B cell (primary cell): ENCODE results near the gene PTGFRN. TPM values are rescaled to one million over a fixed set of nuclear protein-coding genes. Genes with fewer than 3 reads are reported as not detected.

Source experiments
- ATAC-seq: fragments of 200-7000 bp; cut with Tn5 transposase; one replicate; pipeline ENCODE4 v1.10.0; 2021; ENCODE audit warnings: low read depth, mild to moderate bottlenecking, moderate number of reproducible peaks, moderate library complexity
- CTCF ChIA-PET: fragments of 350-600 bp; sonication (Branson Sonifier 250); formaldehyde crosslinking; loops from one replicate; lab custom pipeline; 2021; ENCODE audit warnings: antibody characterized with exemption, inconsistent platforms; lab: Charles Lee
- POLR2A ChIA-PET: fragments of 350-600 bp; sonication (Branson Sonifier 250); formaldehyde crosslinking; loops from one replicate; lab custom pipeline; 2021; ENCODE audit warnings: antibody characterized with exemption; lab: Charles Lee
- DNase-seq: peaks from one replicate; pipeline ENCODE4 v3.0.0; 2013
- H2AFZ ChIP-seq: 2 replicates; pipeline ENCODE4 v1.6.1; 2012; ENCODE audit warnings: mild to moderate bottlenecking, low read depth, low read length; ENCODE audit not compliant: insufficient read depth, poor library complexity, severe bottlenecking
- H3K27ac ChIP-seq, 2 donors: 1 replicate in 1 of 2; 2 replicates in 1 of 2; pipeline ENCODE4 v1.5.1; 2012 to 2013; ENCODE audit warnings: low read length in 2 of 2, mild to moderate bottlenecking in 2 of 2, moderate library complexity in 1 of 2
- H3K27me3 ChIP-seq, 4 experiments: fragments of 200-600 bp in 1 of 4; sonication (generic) in 1 of 4; replicated peaks in 1 of 4; 1 replicate in 2 of 4; 2 replicates in 2 of 4; pipeline versions ENCODE4 v1.6.1 to v1.7.0; 2013 to 2016; ENCODE audit warnings: low read length in 3 of 4, mild to moderate bottlenecking in 2 of 4, mixed read lengths in 1 of 4, moderate library complexity in 1 of 4; ENCODE audit not compliant: insufficient read depth in 4 of 4, control insufficient read depth in 3 of 4; ENCODE audit errors: control extremely low read depth in 1 of 4
- H3K36me3 ChIP-seq, 2 experiments: replicated peaks in 1 of 2; 1 replicate in 1 of 2; 2 replicates in 1 of 2; pipeline versions ENCODE4 v1.6.1 to v1.7.1; 2013; ENCODE audit warnings: low read length in 1 of 2; ENCODE audit not compliant: insufficient read depth in 2 of 2, control insufficient read depth in 1 of 2; ENCODE audit errors: control extremely low read depth in 1 of 2, extremely low read depth in 1 of 2
- H3K4me1 ChIP-seq, 2 donors: fragments of 200-600 bp in 1 of 2; sonication (generic) in 1 of 2; 1 replicate in 1 of 2; 2 replicates in 1 of 2; pipeline versions ENCODE4 v1.5.1 to v1.6.1; 2013 to 2017; ENCODE audit warnings: low read length in 2 of 2; ENCODE audit not compliant: control insufficient read depth in 2 of 2, insufficient read depth in 2 of 2
- H3K4me2 ChIP-seq: replicated peaks from 2 replicates; pipeline ENCODE3; 2012; ENCODE audit warnings: mild to moderate bottlenecking, low read depth, low read length; ENCODE audit not compliant: poor library complexity, severe bottlenecking
- H3K4me3 ChIP-seq, 5 experiments: fragments of 200-600 bp in 1 of 5; sonication (generic) in 1 of 5; 1 replicate in 3 of 5; 2 replicates in 2 of 5; pipeline versions ENCODE4 v1.5.1 to v1.7.0; 2011 to 2016; ENCODE audit warnings: low read length in 4 of 5, mild to moderate bottlenecking in 4 of 5, low read depth in 2 of 5, control low read depth in 1 of 5, moderate library complexity in 1 of 5; ENCODE audit not compliant: insufficient read depth in 1 of 5; ENCODE audit errors: control extremely low read depth in 1 of 5, extremely low read depth in 1 of 5
- H3K79me2 ChIP-seq: fragments of 200-600 bp; sonication (generic); one replicate; pipeline ENCODE4 v1.6.0; 2016; ENCODE audit warnings: low read length; ENCODE audit not compliant: control insufficient read depth, insufficient read depth
- H3K9ac ChIP-seq: fragments of 200-600 bp; sonication (generic); 2 replicates; pipeline ENCODE4 v1.6.1; 2017; ENCODE audit warnings: mild to moderate bottlenecking, low read length, moderate library complexity
- H3K9me3 ChIP-seq, 3 donors: one replicate each; pipeline versions ENCODE4 v1.6.1 to v1.7.1; 2013; ENCODE audit warnings: low read length in 2 of 3; ENCODE audit not compliant: control insufficient read depth in 2 of 3, insufficient read depth in 1 of 3; ENCODE audit errors: control extremely low read depth in 1 of 3
- H4K20me1 ChIP-seq: 2 replicates; pipeline ENCODE4 v1.6.0; 2012; ENCODE audit warnings: mild to moderate bottlenecking, low read length; ENCODE audit not compliant: insufficient read depth, control insufficient read depth, poor library complexity, severe bottlenecking
- H3K27ac Mint-ChIP-seq: one replicate; pipeline ENCODE4 v1.8.0; 2021; ENCODE audit warnings: mixed read lengths
- H3K27me3 Mint-ChIP-seq: one replicate; pipeline ENCODE4 v1.8.0; 2021; ENCODE audit warnings: mixed read lengths
- H3K4me1 Mint-ChIP-seq: one replicate; pipeline ENCODE4 v1.8.0; 2021; ENCODE audit warnings: mixed read lengths
- H3K4me3 Mint-ChIP-seq: one replicate; pipeline ENCODE4 v1.8.0; 2021; ENCODE audit warnings: mixed read lengths
- H3K9me3 Mint-ChIP-seq: one replicate; pipeline ENCODE4 v1.8.0; 2022; ENCODE audit warnings: mixed read lengths; ENCODE audit not compliant: insufficient read depth
- EZH2 ChIP-seq: IDR thresholded peaks from 2 replicates; pipeline ENCODE4 v1.6.1; 2012; ENCODE audit warnings: borderline replicate concordance, low read depth, mild to moderate bottlenecking, moderate library complexity, low read length; ENCODE audit not compliant: insufficient read depth, poor library complexity, severe bottlenecking
- WGBS: methylation state at CpG from one replicate; pipeline ENCODE4 v1.1.5; 2013; ENCODE audit warnings: missing lambda C conversion rate; ENCODE audit not compliant: insufficient coverage; 5-methylcytosine and 5-hydroxymethylcytosine counted together
- intact Hi-C: fragments of 100-400 bp; cut with micrococcal nuclease; formaldehyde crosslinking; loops from one replicate; pipeline ENCODE4 v1.10.0; 2022
- polyA plus RNA-seq: library from polyadenylated mRNA; depleted of rRNA; stranded (reverse); fragments of >200 nt; gene quantifications from 2 replicates; pipeline ENCODE4 v1.2.3, GENCODE V29; 2012
- total RNA-seq, 2 donors: library from RNA; stranded (reverse); fragments of 120-200 nt in 1 of 2; gene quantifications; 1 replicate in 1 of 2; 2 replicates in 1 of 2; pipeline versions ENCODE4 v1.2.3 to v1.2.4, GENCODE V29; 2013 to 2022
- TF ChIP-seq, protein P1 (sequence below): fragments of 200-600 bp; IDR thresholded peaks from one replicate; pipeline ENCODE4 v1.8.0; 2022; ENCODE audit warnings: antibody characterized with exemption, mild to moderate bottlenecking

The PTGFRN gene
- total and polyA plus RNA-seq, 2 donors (not counting 1 experiment from before 2014, with no cell fraction given) = 0.17 TPM; not detected in 1

DNA sequence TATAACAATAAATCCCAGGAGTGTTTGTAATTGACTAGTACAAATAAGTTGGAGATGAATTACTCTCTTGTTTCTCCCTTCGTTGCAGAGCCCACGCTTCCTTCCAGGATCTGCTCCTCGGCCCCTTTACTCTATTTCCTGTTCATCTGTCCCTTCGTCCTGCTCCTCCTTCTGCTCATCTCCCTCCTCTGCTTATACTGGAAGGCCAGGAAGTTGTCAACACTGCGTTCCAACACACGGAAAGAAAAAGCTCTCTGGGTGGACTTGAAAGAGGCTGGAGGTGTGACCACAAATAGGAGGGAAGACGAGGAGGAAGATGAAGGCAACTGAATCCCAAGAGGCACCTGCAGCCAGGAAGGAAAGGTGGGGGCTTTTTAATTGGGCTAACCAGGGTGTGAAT lies 124.1 kb downstream of the PTGFRN start:
- Histone ChIP-seq H3K79me2 (no peaks in the 10 kb centered on the region), H3K4me2 (no peak overlapping the region), H3K36me3 (no peaks in the 10 kb centered on the region), H2AFZ (no peak overlapping the region), H3K27me3 (no peaks in the 10 kb centered on the region), H3K9me3 (no peaks in the 10 kb centered on the region), H4K20me1 (no peaks in the 10 kb centered on the region), H3K27ac (no peak overlapping the region), H3K4me1 (no peaks in the 10 kb centered on the region), H3K4me3 (no peak overlapping the region), H3K9ac (no peak overlapping the region)
- ChIA-PET POLR2A (no interaction called here), CTCF (no interaction called here)
- intact Hi-C loops = no loop called here
- WGBS = 90% methylated on average over 7 of the region's 7 CpGs
- DNase-seq = no peak
- ATAC-seq = no peak
- TF ChIP-seq EZH2 = no peak
- TF ChIP-seq, protein P1, sequence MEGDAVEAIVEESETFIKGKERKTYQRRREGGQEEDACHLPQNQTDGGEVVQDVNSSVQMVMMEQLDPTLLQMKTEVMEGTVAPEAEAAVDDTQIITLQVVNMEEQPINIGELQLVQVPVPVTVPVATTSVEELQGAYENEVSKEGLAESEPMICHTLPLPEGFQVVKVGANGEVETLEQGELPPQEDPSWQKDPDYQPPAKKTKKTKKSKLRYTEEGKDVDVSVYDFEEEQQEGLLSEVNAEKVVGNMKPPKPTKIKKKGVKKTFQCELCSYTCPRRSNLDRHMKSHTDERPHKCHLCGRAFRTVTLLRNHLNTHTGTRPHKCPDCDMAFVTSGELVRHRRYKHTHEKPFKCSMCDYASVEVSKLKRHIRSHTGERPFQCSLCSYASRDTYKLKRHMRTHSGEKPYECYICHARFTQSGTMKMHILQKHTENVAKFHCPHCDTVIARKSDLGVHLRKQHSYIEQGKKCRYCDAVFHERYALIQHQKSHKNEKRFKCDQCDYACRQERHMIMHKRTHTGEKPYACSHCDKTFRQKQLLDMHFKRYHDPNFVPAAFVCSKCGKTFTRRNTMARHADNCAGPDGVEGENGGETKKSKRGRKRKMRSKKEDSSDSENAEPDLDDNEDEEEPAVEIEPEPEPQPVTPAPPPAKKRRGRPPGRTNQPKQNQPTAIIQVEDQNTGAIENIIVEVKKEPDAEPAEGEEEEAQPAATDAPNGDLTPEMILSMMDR = no peak
- H3K4me1 Mint-ChIP-seq = no peaks in the 10 kb centered on the region
- H3K27me3 Mint-ChIP-seq = peaks cover 4% of the 10 kb centered on the region
- no peaks in the 10 kb centered on the region for H3K9me3 Mint-ChIP-seq
- H3K27ac Mint-ChIP-seq = no peak overlapping the region
- H3K4me3 Mint-ChIP-seq = no peak overlapping the region

- ATAC-seq (no peak), DNase-seq (no peak)
- Histone ChIP-seq H2AFZ (no peak overlapping the region), H3K27ac (no peak overlapping the region), H3K9ac (no peak overlapping the region), H3K4me2 (no peak overlapping the region), H3K79me2 (no peaks in the 10 kb centered on the region), H3K4me3 (no peak overlapping the region), H3K9me3 (no peaks in the 10 kb centered on the region), H3K27me3 (no peaks in the 10 kb centered on the region), H3K36me3 (no peaks in the 10 kb centered on the region), H3K4me1 (no peaks in the 10 kb centered on the region), H4K20me1 (no peaks in the 10 kb centered on the region)
- no peaks in the 10 kb centered on the region for H3K4me1 Mint-ChIP-seq
- no peak overlapping the region for H3K4me3 Mint-ChIP-seq
- no peaks in the 10 kb centered on the region for H3K9me3 Mint-ChIP-seq
- WGBS = 100% methylated on average over 3 of the region's 7 CpGs
- no peak for TF ChIP-seq EZH2
- TF ChIP-seq, protein P1 = no peak
- intact Hi-C loops = no loop called here
- CTCF ChIA-PET = no interaction called here
- H3K27ac Mint-ChIP-seq = no peak overlapping the region
- H3K27me3 Mint-ChIP-seq = peaks cover 7% of the 10 kb centered on the region
- POLR2A ChIA-PET = no interaction called here
Measured at GRCh38 chr1:117034791-117035290, 125.1 kb downstream of the PTGFRN start.
